NCI-H2196 treated with DMSO at 0.1 percent for 48 hours (cell line): ENCODE results near the gene LGR6.

Experiments
- DNase-seq: peaks from one replicate; lab custom pipeline; 2025; ENCODE audit not compliant: unreplicated experiment; lab: John Stamatoyannopoulos, UW

The LGR6 gene

GRCh38 chr1:202197653-202198365 lies 4.2 kb downstream of the LGR6 start:
- DNase-seq, result no peak

- DNase-seq, result no peak
These were observed 4.7 kb downstream of the LGR6 start for GRCh38 chr1:202198366-202198724.

GRCh38 chr1:202199040-202199889 lies 5.7 kb downstream of the LGR6 start:
- DNase-seq, result no peak

- DNase-seq, result no peak
These were observed 6.5 kb downstream of the LGR6 start for GRCh38 chr1:202200112-202200548.

- DNase-seq, result no peak
These were observed 7.1 kb downstream of the LGR6 start for GRCh38 chr1:202200669-202201068.

- DNase-seq, result no peak
These were observed 7.7 kb downstream of the LGR6 start for GRCh38 chr1:202201266-202201665.

- DNase-seq, result no peak
These were observed 8.4 kb downstream of the LGR6 start for GRCh38 chr1:202201971-202202370.

- DNase-seq, result no peak
These were observed 9.0 kb downstream of the LGR6 start for GRCh38 chr1:202202500-202203168.

- DNase-seq, result no peak
These were observed 9.8 kb downstream of the LGR6 start for GRCh38 chr1:202203238-202204039.

- DNase-seq, result no peak
These were observed 10.5 kb downstream of the LGR6 start for GRCh38 chr1:202204065-202204464.

GRCh38 chr1:202205523-202206190 lies 12.1 kb downstream of the LGR6 start:
- no peak for DNase-seq

GRCh38 chr1:202207292-202207691 lies 13.7 kb downstream of the LGR6 start:
- DNase-seq, result peak; percentile 35

- no peak for DNase-seq
These were observed 14.8 kb downstream of the LGR6 start for GRCh38 chr1:202208351-202208857.

GRCh38 chr1:202210385-202210784 lies 16.8 kb downstream of the LGR6 start:
- DNase-seq, result peak; percentile 72

- DNase-seq, result no peak
These were observed 17.4 kb downstream of the LGR6 start for GRCh38 chr1:202210969-202211368.

GRCh38 chr1:202212787-202213186 lies 19.2 kb downstream of the LGR6 start:
- no peak for DNase-seq

- DNase-seq, result no peak
These were observed 19.9 kb downstream of the LGR6 start for GRCh38 chr1:202213361-202214088.

- no peak for DNase-seq
These were observed 20.7 kb downstream of the LGR6 start for GRCh38 chr1:202214089-202214843.
